Adrenal gland (tissue), 5 donors: ENCODE data around the gene PIRT.

Source experiments
- POLR2A ChIP-seq, 2 donors: fragments of 450-650 bp; IDR thresholded peaks; one replicate each; pipeline ENCODE4 v1.6.1; 2017; ENCODE audit warnings: antibody characterized with exemption in 2 of 2, mild to moderate bottlenecking in 2 of 2, moderate library complexity in 1 of 2
- TF ChIP-seq, protein P1 (sequence below), 6 experiments: fragments of 450-650 bp in 4 of 6; fragments of 200-600 bp in 2 of 6; sonication (generic) in 1 of 6; IDR thresholded peaks; 1 replicate in 5 of 6; 2 replicates in 1 of 6; pipeline versions ENCODE4 v1.5.1 to v1.8.0; 2016 to 2021; ENCODE audit warnings: antibody characterized with exemption in 6 of 6, mild to moderate bottlenecking in 2 of 6, moderate library complexity in 1 of 6
- donor health status: DM: no; HTN: no; CAD: no.

DNA sequence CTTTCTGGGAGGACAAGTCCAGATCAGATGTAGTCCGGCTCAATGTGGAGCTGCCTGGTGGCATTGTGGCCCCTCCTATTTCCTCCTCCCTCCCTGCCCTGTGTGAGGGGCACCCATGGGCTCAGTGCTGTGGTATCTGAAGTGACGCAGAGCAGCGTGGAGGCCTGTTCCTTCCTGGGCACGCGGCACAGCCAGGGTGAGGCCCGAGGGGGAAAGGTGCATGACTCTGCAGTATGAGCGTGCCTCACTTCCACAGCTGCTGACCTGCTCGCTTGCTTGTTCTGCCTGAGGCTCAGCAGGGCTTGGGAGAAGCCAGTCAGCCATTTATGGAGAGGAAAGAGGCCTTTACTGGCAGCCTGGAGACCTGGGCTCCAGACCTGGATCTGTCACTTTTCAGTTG is 45.7 kb downstream of the PIRT start:
- TF ChIP-seq, protein P1, sequence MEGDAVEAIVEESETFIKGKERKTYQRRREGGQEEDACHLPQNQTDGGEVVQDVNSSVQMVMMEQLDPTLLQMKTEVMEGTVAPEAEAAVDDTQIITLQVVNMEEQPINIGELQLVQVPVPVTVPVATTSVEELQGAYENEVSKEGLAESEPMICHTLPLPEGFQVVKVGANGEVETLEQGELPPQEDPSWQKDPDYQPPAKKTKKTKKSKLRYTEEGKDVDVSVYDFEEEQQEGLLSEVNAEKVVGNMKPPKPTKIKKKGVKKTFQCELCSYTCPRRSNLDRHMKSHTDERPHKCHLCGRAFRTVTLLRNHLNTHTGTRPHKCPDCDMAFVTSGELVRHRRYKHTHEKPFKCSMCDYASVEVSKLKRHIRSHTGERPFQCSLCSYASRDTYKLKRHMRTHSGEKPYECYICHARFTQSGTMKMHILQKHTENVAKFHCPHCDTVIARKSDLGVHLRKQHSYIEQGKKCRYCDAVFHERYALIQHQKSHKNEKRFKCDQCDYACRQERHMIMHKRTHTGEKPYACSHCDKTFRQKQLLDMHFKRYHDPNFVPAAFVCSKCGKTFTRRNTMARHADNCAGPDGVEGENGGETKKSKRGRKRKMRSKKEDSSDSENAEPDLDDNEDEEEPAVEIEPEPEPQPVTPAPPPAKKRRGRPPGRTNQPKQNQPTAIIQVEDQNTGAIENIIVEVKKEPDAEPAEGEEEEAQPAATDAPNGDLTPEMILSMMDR (IDR thresholded peaks at IDR 0.05): no peak
- TF ChIP-seq POLR2A (IDR thresholded peaks at IDR 0.05): no peak
